Activated naive CD4-positive, alpha-beta T cell (primary cell): ENCODE measurements around the gene EFNA4.
"Not testable (repeated sequence)": the region's sequence is repeated elsewhere in the genome, so short reads cannot be mapped to it uniquely, and the experiment has no call there.

Experiments used
- DNase-seq, 4 experiments: peaks; one replicate each; lab custom pipeline; 2025; lab: John Stamatoyannopoulos, UW

The EFNA4 gene

GRCh38 chr1:155086856-155087535 is 23.5 kb downstream of the EFNA4 start:
- DNase-seq: no peak

GRCh38 chr1:155091071-155092051 is 27.8 kb downstream of the EFNA4 start:
- peak; percentile 63 to 79 (median 72) for DNase-seq

GRCh38 chr1:155092131-155092530 is 28.6 kb downstream of the EFNA4 start:
- DNase-seq: no peak

- no peak for DNase-seq
Measured at GRCh38 chr1:155092641-155093040, 29.1 kb downstream of the EFNA4 start.

GRCh38 chr1:155093911-155094621 is 30.5 kb downstream of the EFNA4 start:
- DNase-seq: no peak

- DNase-seq: no peak
Measured at GRCh38 chr1:155094622-155094948, 31.0 kb downstream of the EFNA4 start.

GRCh38 chr1:155099331-155099730 is 35.8 kb downstream of the EFNA4 start:
- DNase-seq: no peak

- DNase-seq: no peak
Measured at GRCh38 chr1:155103325-155103724, 39.8 kb downstream of the EFNA4 start.

GRCh38 chr1:155104605-155105534 is 41.3 kb downstream of the EFNA4 start:
- DNase-seq: no peak

GRCh38 chr1:155105604-155106011 is 42.1 kb downstream of the EFNA4 start:
- no peak for DNase-seq

GRCh38 chr1:155106862-155107261 is 43.3 kb downstream of the EFNA4 start:
- DNase-seq: no peak

- DNase-seq: no peak
Measured at GRCh38 chr1:155107309-155108264, 44.0 kb downstream of the EFNA4 start.

- no peak for DNase-seq
Measured at GRCh38 chr1:155108296-155108695, 44.8 kb downstream of the EFNA4 start.

GRCh38 chr1:155110381-155110780 is 46.8 kb downstream of the EFNA4 start:
- DNase-seq: no peak

- DNase-seq: no peak
Measured at GRCh38 chr1:155110826-155111225, 47.3 kb downstream of the EFNA4 start.

- DNase-seq: no peak
Measured at GRCh38 chr1:155113450-155113980, 50.0 kb downstream of the EFNA4 start.

GRCh38 chr1:155116113-155116764 is 52.7 kb downstream of the EFNA4 start:
- no peak for DNase-seq

- DNase-seq: no peak
Measured at GRCh38 chr1:155117610-155118009, 54.1 kb downstream of the EFNA4 start.

GRCh38 chr1:155118090-155118489 is 54.5 kb downstream of the EFNA4 start:
- not testable (repeated sequence) for DNase-seq
